Mesenteric fat pad (tissue), 1 donor: ENCODE measurements around the gene CAMK1. TPM values are rescaled to one million over a fixed set of nuclear protein-coding genes. Genes with fewer than 3 reads are reported as not detected.

ENCODE experiments used
- DNase-seq: peaks from one replicate; pipeline ENCODE4 v3.0.0-alpha.2; 2020; ENCODE audit warnings: low spot score
- total RNA-seq: library from RNA; stranded (reverse); fragmentation: NEBNext Ultra II Directional; extraction: Animal tissue kit (Norgen Biotek cat#: 25700); gene quantifications from one replicate; pipeline ENCODE4 v1.2.1, GENCODE V29; 2021
- donor health status: DM: yes; HTN: yes; CAD: no.

The CAMK1 gene
- total RNA-seq, 1 donor from 2014 or later: 98.6 TPM

DNA sequence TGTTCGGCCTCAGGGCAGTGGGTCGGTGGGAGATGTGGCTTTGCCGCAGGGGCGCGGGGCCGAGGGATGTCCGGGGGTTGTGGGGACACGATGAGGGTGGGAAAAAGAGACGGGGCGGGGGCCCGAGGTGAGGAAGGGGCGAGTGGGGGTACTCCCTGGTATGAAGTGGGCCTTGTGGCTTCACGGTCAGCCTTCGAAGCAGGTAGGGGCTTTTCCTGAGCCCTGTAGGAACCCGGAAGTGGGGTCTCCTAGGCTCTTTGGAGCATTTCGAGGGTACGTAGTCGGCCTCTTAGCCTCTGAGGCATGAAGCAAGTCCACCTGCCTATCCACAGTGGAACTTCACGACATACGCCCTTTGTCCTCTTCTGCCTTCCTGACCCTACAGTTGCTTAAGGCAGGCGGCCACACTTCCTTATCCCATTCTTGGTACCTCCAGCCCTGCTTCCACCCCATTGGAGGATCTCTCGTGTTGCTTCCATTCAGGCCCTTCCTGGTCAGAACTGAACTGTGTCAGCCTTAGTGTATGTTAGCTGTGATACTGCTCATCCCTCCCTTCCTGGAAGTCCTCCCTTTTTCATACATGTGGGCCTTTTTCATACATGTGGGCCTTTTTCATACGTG lies 23.5 kb upstream of the CAMK1 start:
- DNase-seq: peak; percentile 96

DNA sequence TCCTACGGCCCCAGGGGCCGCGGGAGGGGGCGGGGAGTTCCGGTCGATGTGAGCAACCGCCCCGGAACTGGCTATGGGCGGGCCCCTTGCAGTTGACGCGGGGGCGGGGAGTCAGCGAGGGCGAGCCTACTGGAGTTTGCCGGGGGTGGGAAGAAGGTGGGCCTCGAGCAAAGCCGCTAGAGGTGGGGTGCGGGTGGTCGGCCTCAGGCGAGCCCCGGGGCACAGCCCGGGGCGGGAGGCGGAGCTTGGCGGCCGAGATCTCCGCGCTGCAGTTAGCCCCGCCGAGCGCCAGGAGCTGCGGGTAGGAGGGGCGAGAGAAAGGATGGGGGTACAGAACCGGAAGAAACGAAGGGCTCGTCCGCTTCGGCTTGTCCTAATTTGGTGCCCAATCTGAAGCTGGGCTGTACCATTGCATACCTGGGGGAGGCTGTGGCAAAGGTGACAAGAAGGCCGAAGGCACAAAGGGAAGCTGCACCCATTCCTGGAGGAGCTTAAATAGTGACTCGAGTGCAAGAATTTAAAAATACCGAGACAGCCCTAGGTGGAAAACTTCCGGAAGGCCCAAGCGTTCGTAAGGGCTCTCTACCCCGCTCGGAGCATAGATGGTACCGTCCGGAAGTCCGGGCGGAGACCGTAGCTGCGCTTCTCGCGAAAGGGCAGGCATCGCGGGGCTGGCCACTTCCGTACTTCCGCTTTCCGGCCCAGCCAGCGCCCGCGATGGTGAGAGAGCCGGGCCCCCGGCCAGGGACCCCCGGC lies 22.8 kb upstream of the CAMK1 start, which contains the start of the genes ARPC4 and TADA3:
TSS of gene ARPC4 (plus strand) at position 678 of the 756 bp plus-strand sequence. CDS start at position 718, 40 bp downstream.
TSS of gene TADA3 (minus strand) at position 69 of the 756 bp plus-strand sequence. CDS start 1,007 bp downstream, outside the sequence.
- peak; percentile 96 for DNase-seq

DNA sequence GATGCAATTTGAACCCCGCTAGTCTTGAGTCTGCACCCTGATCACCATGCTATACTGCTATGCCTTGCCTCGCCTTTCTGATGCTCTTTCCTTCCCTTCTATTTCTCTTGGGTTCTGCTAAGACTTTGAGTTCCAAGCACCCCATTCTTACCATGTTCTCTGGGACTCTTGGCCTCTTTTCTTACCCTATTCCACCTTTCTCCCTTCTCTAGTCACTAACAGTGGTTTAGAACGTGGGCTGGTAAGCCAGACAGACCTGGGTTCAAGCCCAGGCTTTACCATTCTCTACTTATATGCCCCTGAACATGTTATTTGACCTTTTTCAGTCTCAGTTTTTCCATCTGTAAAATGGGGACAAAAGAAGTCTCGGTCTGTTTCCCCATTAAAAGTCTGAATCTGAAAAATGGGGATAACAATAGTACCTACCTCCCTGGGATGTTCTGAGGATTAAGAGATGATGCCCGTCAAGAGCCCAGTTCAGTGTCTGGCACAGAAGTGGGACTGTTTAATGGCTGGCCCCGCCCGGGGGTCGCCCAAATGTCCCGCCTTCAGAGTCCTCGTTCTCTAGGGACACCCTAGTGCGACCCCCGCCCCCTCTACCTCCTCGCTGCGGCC lies 22.1 kb upstream of the CAMK1 start:
- DNase-seq: no peak

DNA sequence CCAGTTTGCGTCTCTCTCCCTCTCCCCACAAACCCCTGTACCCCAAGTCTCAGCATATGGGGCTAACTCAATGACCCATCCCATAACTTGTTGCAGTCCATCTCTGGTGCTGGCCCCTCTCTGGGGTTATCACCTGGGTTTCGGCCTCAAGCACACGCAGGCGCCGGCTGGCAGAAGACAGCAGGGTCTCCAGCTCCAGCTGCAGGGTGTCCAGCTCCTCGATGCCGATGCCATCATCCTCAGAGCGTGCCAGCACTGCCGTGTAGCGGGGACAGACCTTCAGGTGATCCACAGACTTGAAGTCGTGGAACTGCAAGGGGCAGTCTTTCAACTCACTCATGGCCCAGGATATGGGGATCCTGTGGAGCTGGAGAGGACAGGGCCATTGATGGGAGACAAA lies 21.4 kb upstream of the CAMK1 start:
- no peak for DNase-seq

DNA sequence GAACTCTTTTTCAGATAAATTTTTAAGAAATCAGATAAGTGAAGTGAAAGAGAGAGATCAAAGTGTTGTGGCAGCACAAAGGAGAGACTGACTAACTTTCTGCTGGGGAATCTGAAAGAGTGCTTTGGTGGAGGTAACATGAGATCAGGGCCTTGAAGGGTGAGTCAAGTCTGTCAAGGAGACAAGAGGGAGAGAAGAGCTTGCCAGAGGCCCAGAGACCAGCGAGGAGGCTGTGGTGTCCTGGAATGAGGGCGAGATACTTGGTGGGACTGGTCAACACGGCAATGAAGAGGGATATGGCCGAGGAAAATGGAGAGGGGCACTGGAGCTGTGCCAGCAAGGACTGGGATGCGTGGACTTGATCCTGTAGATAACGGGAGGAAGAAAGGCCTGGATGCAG lies 18.0 kb upstream of the CAMK1 start:
- DNase-seq: no peak

DNA sequence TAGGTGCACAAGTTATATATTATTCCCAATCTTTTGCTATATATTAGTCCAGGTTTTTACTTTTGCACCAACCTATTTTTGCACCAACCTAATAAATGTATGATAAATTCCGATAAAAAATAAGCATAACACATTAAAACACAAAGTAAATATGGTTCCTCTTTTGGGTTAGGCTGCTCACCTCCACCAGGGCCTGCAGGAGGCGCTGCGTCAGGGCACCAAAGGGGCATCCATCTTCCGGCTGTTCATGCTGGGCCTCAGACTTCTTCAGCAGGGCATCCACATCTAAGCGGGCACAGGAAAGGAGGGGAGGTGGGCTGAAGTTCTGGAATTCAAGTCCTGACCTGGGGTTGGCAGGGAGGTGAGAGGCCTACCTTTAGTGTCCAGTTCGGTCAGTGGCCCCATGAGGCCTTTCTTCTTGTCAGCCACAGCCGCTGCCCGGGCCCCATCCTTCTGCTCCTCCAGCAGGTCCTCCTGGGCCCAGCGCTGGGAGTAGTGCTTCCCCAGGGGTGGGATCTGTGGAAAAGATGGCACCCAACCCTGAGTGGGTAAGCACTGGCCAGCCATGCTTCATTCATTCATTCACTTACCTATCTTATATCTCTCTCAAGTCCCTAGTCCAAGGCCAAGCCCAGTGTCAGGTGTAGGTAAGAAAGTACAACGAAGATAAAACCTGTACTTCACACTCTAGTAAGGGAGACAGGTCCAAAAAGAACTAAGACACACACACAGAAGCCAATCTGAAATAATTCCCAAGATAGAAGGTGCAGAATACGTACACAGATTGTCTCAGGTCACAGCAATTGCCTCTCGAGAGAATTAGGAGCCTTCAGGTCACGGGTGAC lies 17.3 kb upstream of the CAMK1 start:
- no peak for DNase-seq

DNA sequence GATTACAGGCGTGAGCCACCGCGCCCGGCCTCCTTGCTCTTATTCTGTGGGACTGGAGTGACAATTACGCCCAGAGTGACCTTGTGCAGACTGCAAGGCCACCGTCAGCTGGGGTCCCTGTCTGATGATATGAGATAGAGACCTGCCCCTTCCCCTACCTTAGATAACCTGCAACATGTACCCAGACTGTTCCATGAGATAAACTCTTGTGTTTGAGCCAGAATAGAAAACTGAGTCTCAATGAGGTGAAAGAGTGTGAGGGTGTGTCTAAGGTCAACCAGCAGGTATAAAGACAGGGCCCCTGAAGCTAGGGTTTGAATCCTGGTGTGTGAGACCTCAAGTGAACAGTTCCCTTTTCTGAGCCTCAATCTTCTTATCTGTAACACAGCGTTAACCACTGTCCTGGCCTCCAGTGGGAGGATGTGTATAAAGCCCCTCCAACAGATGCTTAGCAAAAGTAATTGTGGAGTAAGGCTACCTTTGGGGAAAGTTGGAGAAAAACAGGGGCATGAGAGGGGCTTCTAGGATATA lies 16.5 kb upstream of the CAMK1 start:
- no peak for DNase-seq

DNA sequence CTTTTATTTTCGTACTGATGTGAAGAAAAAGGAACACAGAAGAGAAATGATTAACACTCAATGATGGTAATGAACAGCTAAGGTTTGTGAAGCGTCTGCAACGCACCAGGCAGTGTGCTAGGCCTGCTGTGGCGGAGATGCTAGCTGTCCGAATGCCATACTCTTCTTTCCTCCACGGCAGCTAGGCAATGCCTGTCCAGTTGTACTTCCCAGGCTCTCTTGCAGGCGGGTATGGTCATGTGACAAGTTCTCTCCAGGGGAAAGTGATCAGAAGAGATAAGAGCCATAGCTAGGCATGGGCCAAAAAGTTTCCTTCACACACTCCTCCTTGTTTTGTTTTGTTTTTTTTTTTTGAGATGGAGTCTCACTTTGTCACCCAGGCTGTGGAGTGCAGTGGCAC lies 15.9 kb upstream of the CAMK1 start:
- no peak for DNase-seq

DNA sequence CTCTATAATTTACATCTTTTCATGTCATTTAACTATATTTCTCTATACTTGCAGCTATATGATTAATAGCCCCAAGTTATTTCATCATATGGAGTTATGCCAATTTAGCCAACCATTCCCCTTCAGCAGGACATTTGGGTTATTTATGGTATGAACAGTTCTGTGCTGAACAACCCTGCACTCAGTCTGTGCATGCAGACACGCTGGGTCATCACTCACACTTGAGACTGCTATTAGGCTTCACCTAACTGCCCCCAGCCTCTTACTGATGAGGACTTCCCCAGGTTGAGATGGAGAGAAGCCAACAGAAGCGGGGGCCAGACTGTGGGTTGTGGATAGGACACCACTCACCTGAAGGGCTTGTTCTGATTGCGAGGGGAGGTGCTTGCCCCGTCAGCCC lies 15.2 kb upstream of the CAMK1 start:
- no peak for DNase-seq

DNA sequence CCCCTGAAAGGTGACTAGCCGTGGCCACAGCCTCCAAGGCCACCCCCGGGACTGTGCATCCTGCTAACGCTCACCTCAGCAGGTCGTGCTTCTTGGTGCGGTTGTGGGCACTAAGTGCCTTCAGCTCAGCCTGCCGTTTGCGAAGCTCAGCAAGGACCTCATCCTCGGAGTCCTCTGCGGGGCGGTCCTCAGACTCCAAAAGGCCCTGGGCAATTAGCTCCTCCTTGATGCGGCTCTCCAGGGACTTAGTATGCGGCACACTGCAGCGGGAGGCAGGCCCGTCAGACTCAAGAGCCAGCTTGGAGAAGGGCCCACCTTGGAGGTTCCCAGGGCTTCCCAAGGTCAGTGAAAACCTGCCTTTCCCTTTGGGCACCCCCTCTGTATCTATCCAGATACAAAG lies 14.2 kb upstream of the CAMK1 start:
- DNase-seq: no peak

DNA sequence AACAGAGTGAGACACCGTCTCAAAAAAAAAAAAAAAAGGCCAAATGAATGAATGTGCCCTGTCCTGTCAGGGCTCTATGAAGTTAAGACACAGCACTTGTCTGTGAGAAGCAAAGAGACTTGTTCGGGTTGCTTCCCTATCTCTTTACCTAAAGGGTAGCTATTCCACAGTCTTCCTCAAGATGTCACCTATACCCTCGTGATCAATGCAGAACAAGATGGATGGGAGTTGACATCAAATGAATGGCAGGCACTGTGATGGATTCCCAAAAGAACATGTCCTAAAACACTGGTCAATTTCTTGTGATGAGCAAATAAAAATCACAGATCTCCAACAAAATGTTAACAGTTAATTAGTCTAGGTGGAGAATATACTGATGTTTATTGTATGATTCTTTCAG lies 13.0 kb upstream of the CAMK1 start:
- no peak for DNase-seq

DNA sequence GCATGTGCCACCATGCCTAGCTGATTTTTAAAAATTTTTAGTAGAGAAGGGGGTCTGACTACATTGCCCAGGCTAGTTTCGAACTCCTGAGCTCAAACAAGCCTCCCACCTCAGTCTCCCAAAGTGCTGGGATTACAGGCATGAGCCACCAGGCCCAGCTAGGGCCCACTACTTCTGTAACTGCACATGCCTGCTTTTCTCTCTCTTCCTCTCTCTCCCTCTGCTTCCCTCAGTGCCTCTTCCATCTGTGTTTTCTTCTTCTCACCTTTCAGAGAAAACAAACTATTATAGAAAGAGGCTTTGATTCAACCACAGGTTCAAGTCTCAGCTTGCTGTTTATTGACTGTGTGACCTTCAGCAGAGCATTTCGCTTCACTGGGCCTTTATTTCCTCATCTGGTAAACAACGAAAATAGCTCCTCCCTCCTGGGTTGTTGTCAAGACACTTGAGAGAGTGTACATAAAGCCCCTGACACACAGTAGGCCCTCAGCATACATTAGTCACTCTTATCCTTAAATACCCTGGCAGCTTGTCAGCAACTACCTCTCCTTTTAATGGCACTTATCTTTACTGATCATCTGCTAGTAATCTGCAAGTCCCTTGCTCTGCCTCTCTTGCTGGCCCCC lies 12.3 kb upstream of the CAMK1 start:
- no peak for DNase-seq

DNA sequence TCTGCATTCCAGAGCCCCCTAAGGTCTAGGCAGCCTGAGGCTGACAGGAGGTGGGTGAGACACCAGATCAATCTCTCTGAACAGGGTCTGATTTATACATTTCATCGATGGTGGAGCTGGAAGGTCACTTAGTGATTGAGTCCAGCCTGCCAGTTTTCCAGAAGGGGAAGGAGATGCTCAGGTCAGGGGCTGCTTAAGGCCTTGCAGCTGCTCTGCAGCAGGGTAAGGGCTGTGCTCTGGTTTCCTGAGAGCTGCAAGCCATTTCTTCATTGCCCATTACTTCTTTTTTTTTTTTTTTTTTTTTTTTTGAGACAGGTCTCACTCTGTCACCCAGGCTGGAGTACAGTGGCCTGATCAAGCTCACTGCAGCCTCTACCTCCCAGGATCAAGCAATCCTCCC lies 11.8 kb upstream of the CAMK1 start:
- DNase-seq: no peak

DNA sequence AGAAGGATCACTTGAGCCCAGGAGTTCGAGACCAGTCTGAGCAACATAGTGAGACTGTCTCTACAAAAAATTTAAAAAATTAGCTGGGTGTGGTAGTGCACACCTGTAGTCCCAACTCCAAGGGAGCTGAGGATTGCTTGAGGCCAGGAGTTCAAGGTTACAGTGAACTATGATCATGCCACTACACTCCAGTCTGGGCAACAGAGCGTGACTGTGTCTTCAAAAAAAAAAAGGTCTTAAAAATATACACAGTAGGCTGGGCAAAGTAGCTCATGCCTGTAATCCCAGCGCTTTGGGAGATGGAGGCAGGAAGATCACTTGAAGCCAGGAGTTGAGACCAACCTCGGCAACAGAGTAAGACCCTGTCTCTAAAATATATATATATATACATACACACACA lies 11.2 kb upstream of the CAMK1 start:
- DNase-seq: no peak

DNA sequence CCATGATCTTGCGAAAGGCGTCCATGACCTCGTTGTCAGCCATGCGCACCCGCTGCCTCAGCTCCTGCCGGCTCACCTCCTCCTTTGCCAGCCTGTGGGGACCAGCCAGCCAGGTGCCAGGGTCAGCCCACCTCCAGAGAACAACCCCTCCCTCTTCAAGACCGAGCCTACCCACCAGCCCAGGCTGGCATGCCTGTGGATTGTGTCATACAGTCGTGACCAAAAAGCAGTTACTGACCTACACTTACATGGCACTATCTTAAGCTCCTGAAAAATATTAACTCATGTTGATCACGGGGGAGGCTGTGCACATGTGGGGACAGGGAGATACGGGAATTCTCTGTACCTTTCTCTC lies 10.7 kb upstream of the CAMK1 start:
- no peak for DNase-seq

DNA sequence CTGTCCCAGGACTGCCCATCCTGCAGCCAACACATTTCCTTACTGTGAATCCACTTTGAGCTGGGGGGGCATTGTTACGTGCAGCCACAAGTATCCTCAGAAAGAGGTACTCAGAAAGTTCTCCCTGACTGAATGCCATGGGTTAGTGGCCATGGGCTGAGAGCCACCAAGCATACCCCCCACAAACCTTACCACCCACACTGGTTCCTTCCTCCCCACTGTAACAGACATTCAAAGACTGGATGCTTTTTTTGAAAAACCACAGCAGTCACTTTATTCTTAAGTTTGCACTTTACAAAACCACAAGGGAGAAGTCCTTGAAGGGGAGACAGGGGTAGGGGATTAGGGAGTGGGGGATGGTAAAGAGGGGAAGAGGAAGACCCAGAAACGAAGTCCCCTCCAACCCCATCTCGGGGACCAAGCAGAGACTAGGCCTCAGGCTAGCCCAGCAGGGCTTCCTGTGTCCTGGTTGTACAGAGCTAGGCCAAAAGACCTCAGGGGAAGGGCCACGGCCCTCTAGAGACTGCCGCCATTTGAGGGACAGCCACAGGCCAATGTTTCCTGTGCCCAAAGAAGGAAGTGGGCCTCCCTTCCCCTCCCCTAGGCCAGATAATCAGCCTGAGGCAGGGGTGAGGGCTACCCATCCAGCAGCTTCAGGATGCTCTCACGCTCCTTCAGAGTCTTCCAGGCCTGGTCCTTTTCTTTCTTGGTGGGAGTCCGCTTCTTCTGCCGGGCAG lies 10.1 kb upstream of the CAMK1 start:
- no peak for DNase-seq

DNA sequence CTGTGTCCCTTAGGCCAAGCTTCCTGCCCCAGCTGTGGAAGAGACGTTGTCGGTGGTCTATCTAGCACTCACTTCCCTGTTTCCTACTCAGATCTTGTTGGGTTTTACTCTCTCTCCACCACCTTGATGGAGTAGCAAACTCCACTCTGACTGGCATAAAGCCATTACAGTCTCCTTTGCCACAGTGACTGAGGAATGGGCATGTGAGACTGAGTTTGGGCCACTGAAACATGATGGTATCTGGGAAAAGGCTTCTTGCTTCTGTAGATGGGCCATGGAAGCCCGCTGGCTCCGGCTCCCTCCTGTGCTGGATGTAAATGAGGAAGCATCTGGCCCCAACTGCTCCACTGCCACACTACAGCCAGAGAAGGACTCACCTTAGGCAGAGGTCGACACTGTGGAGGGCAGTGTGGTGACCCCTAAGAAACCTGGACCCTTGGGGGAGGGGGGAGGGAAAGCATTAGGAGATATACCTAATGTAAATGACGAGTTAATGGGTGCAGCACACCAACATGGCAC lies 9.4 kb upstream of the CAMK1 start:
- no peak for DNase-seq

DNA sequence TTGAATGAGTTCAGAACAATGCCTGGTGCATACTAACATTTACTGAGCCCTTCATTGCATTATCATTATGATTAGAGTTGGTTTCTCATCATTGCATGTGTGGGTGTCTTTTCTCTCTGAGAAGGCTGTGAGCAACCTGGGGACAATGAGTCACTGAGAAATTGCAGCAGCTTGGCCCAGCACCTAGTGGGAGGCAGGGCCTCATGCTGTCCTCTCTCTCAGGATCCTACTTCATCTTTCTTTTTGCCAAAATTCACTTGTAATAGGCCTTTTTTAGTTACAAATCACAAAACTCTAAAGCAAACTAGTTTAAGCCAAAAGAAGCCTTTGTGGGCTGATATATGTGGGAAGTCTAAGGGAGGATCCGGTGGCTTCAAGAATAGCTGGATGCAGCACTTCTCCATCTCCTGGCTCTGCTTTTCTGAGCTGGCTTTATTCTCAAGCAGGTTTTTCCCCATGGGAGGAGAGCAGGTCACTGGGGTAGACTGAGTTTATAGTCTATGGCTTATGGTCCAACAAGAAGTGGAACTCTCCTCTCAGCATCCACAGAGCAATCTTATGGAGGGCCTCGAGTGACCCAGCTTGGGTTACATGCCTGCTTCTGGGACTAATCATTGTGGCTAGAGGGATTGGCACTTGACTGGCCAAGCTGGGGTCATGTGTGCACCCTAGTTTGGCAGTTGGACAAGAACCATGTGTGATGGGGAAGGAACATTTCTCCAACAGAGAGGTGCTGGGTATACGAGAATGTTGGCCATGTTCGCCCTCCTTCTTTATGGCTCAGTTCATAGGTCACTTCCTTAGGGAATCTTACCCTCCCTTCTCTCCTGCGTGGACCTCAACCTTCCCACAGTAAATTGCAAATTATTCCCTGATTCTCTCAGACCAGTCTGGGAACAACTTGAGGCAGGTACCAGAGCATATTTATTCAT lies 8.7 kb upstream of the CAMK1 start:
- no peak for DNase-seq

DNA sequence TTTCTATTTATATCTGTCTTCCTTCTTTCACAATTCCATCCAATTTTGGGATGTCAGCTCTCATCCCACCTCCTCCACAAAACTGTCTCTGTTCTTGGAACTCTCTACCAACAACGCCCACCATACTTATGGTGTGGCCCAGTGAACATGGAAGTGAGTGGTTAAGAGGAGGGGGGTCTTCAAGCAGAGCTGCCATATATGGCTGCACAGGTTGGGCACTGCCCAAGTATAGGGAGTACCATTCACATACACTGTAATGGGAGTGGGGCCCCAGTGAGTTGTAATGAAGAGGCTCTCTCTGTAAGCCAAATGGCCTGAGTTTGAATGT lies 7.9 kb upstream of the CAMK1 start:
- no peak for DNase-seq
